GM13977 (cell line): ENCODE measurements around the gene HIVEP2.

Source experiments
- DNase-seq: peaks from one replicate; pipeline ENCODE4 v3.0.0; 2012; ENCODE audit warnings: low spot score
- in situ Hi-C: fragments of 300-500 bp; cut with MboI; formaldehyde crosslinking; loops from one replicate; pipeline ENCODE4 v1.12.0; 2022; ENCODE audit warnings: low sequenced_read_pairs, low pct_unique_long_range_greater_than_20kb, mixed read lengths, inconsistent platforms; ENCODE audit not compliant: unreplicated experiment
- TF ChIP-seq, protein P1 (sequence below): IDR thresholded peaks from 2 replicates; pipeline ENCODE4 v1.5.1; 2012; ENCODE audit warnings: mild to moderate bottlenecking, control low read depth; ENCODE audit not compliant: insufficient read depth; ENCODE audit errors: extremely low read depth, missing control alignments

The HIVEP2 gene

DNA sequence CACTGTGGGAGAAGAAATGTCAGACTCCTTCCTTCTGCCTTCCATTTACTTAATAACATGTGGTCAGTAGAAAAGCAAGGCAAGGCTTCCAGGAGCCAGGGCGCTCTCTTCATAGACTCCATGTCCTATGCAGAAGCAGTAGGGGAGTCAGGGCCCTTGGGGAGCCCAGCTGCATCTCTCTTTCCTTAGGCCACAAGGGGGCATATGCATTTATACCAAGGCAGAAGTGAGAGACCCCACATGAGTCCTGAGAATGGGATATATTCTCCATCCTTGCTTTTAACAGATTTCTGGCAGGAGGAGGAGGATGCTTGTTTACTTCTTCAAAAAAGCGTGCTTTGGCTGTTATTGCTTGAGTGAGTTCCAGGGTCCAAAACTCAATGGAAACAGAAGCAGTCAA, 198.5 kb downstream of the HIVEP2 start:
- in situ Hi-C loops = no loop called here
- TF ChIP-seq, protein P1, sequence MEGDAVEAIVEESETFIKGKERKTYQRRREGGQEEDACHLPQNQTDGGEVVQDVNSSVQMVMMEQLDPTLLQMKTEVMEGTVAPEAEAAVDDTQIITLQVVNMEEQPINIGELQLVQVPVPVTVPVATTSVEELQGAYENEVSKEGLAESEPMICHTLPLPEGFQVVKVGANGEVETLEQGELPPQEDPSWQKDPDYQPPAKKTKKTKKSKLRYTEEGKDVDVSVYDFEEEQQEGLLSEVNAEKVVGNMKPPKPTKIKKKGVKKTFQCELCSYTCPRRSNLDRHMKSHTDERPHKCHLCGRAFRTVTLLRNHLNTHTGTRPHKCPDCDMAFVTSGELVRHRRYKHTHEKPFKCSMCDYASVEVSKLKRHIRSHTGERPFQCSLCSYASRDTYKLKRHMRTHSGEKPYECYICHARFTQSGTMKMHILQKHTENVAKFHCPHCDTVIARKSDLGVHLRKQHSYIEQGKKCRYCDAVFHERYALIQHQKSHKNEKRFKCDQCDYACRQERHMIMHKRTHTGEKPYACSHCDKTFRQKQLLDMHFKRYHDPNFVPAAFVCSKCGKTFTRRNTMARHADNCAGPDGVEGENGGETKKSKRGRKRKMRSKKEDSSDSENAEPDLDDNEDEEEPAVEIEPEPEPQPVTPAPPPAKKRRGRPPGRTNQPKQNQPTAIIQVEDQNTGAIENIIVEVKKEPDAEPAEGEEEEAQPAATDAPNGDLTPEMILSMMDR = peak; percentile 63
- peak; percentile 17 for DNase-seq

DNA sequence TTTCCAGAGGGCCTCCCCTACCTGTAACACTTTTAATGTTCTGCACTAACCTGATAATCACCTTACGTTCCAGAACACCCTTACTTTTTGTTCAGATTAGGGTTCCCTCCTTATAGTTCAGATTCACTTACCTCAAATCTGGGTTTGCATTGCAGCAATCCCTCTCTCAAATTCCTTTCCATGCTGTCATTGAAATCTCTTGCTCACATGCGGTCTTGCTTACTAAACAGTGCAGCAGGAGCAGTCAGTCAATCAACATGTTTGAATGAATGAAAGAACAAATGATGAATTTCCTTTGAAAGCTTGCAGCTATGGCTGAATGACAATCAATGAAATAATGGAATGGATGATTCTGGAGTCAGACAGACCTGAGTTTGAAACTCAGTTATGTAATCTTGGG, 200.1 kb downstream of the HIVEP2 start:
- no peak for DNase-seq
- in situ Hi-C loops = no loop called here
- TF ChIP-seq, protein P1 = no peak

- DNase-seq = no peak
- TF ChIP-seq, protein P1 = no peak
- in situ Hi-C loops = no loop called here
Observed at GRCh38 chr6:142740449-142740848, 204.5 kb downstream of the HIVEP2 start.

GRCh38 chr6:142738731-142739130, 206.2 kb downstream of the HIVEP2 start:
- no peak for DNase-seq
- TF ChIP-seq, protein P1 = no peak
- in situ Hi-C loops = no loop called here

- TF ChIP-seq, protein P1 = no peak
- DNase-seq = no peak
- in situ Hi-C loops = no loop called here
Observed at GRCh38 chr6:142738035-142738396, 207.0 kb downstream of the HIVEP2 start.

- in situ Hi-C loops = no loop called here
- TF ChIP-seq, protein P1 = no peak
- no peak for DNase-seq
Observed at GRCh38 chr6:142737368-142738034, 207.5 kb downstream of the HIVEP2 start.
